ENCODE data around the gene AQP12B. TPM values are rescaled to one million over a fixed set of nuclear protein-coding genes. Genes with fewer than 3 reads are reported as not detected.
"Not testable (repeated sequence)": the region's sequence is repeated elsewhere in the genome, so short reads cannot be mapped to it uniquely, and the experiment has no call there.

Gene AQP12B
- polyA plus RNA-seq, 1 donor from 2014 or later, result not detected

GRCh38 chr2:240701091-240701735 lies 18.5 kb upstream of the AQP12B start (continued):
- TF ChIP-seq, protein P1, sequence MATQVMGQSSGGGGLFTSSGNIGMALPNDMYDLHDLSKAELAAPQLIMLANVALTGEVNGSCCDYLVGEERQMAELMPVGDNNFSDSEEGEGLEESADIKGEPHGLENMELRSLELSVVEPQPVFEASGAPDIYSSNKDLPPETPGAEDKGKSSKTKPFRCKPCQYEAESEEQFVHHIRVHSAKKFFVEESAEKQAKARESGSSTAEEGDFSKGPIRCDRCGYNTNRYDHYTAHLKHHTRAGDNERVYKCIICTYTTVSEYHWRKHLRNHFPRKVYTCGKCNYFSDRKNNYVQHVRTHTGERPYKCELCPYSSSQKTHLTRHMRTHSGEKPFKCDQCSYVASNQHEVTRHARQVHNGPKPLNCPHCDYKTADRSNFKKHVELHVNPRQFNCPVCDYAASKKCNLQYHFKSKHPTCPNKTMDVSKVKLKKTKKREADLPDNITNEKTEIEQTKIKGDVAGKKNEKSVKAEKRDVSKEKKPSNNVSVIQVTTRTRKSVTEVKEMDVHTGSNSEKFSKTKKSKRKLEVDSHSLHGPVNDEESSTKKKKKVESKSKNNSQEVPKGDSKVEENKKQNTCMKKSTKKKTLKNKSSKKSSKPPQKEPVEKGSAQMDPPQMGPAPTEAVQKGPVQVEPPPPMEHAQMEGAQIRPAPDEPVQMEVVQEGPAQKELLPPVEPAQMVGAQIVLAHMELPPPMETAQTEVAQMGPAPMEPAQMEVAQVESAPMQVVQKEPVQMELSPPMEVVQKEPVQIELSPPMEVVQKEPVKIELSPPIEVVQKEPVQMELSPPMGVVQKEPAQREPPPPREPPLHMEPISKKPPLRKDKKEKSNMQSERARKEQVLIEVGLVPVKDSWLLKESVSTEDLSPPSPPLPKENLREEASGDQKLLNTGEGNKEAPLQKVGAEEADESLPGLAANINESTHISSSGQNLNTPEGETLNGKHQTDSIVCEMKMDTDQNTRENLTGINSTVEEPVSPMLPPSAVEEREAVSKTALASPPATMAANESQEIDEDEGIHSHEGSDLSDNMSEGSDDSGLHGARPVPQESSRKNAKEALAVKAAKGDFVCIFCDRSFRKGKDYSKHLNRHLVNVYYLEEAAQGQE (IDR thresholded peaks at IDR 0.05; ENCODE audit: borderline replicate concordance), result no peak

DNA sequence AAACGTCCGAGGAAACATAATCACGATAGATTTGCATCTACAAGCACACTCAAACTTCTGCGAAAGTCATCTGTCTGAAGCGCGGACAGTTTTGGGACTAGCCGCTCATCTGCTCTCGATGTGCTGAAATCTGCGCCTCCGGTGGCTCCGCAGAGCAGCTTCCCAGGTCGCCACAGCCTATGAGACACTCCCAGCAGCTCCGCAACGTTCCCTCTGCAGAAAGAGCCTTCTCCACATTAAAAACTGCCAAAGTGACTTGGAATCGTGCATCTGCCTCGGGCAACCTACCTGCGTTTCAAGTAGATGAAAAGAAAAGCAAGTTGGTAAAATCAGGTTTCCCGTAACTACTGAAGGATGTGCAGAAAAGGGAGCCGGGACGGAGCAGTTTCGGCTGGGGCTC lies 17.9 kb upstream of the AQP12B start:
- H4K20me1 ChIP-seq (ENCODE audit: insufficient read depth); H3K36me3 ChIP-seq (ENCODE audit: insufficient read depth, low read length); H3K27me3 ChIP-seq (ENCODE audit: insufficient read depth, low read depth, low read length); H3K9me2 ChIP-seq (ENCODE audit: insufficient read depth, low read length); H3F3A ChIP-seq (ENCODE audit: insufficient read depth, low read length, poor library complexity, severe bottlenecking); H3K4me2 ChIP-seq (ENCODE audit: low read length); H3K9me3 ChIP-seq (ENCODE audit: low read length); H3K9ac ChIP-seq (ENCODE audit: low read length); H3K4me3 ChIP-seq (ENCODE audit: low read length); H3K27ac ChIP-seq (ENCODE audit: low read length); H2AFZ ChIP-seq (ENCODE audit: low read depth, low read length); H3K79me2 ChIP-seq (replicated peaks; ENCODE audit: insufficient read depth, low read length): not testable (repeated sequence)

DNA sequence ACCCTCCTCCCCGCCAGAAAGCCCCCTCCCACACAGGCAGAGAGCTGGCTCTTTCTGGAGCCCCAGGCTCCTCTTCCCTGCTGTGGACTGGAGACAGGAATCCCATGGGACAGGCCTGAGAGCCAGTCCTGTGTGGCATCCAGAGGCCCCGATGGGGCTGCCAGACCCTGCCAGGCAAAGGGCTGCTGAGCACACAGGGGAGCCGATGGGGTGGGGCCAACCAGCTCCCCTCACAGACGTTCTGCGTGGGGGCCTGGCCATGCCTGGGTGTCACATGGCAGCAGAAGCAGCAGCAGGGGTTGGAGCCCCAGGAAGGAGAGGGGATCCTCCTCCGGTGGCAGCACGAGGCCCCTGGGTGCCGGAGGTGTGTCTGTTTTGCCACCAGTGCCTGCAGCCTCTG lies 17.1 kb upstream of the AQP12B start:
- not testable (repeated sequence) for H3K27me3 ChIP-seq (ENCODE audit: insufficient read depth, low read depth, low read length); H3K4me3 ChIP-seq (ENCODE audit: low read length); H3K9me2 ChIP-seq (ENCODE audit: insufficient read depth, low read length); H3K9ac ChIP-seq (ENCODE audit: low read length); H3K4me2 ChIP-seq (ENCODE audit: low read length); H3K9me3 ChIP-seq (ENCODE audit: low read length); H4K20me1 ChIP-seq (ENCODE audit: insufficient read depth); H3K36me3 ChIP-seq (ENCODE audit: insufficient read depth, low read length); H2AFZ ChIP-seq (ENCODE audit: low read depth, low read length); H3K27ac ChIP-seq (ENCODE audit: low read length); H3F3A ChIP-seq (ENCODE audit: insufficient read depth, low read length, poor library complexity, severe bottlenecking); H3K79me2 ChIP-seq (replicated peaks; ENCODE audit: insufficient read depth, low read length)

- not testable (repeated sequence) for H3K79me2 ChIP-seq (replicated peaks; ENCODE audit: insufficient read depth, low read length); H4K20me1 ChIP-seq (ENCODE audit: insufficient read depth); H3K4me3 ChIP-seq (ENCODE audit: low read length); H3K9ac ChIP-seq (ENCODE audit: low read length); H3K9me2 ChIP-seq (ENCODE audit: insufficient read depth, low read length); H3K27me3 ChIP-seq (ENCODE audit: insufficient read depth, low read depth, low read length); H3K4me2 ChIP-seq (ENCODE audit: low read length); H3K36me3 ChIP-seq (ENCODE audit: insufficient read depth, low read length); H3F3A ChIP-seq (ENCODE audit: insufficient read depth, low read length, poor library complexity, severe bottlenecking); H3K9me3 ChIP-seq (ENCODE audit: low read length); H2AFZ ChIP-seq (ENCODE audit: low read depth, low read length); H3K27ac ChIP-seq (ENCODE audit: low read length)
Observed at GRCh38 chr2:240698852-240699561, 16.3 kb upstream of the AQP12B start.

DNA sequence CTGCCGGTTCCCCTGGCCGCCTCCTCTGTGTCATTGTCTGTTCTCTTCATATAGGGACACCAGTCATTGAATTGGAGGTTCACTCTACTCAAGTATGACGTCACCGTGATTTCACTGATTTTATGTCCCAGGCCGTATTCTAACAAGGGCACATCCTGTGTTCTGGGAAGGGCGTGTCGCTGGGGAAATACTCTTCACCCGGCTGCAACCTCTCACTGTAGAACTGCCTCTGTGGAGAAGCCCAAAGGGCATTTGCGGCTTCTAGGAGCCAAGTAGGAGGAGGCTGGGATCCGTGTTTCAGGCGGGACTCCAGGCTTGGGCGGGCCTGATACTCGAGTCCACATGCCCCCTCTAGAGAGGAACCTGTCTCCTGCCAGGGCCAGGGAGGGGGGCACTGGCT lies 13.8 kb upstream of the AQP12B start:
- not testable (repeated sequence) for H3K36me3 ChIP-seq (ENCODE audit: insufficient read depth, low read length); H2AFZ ChIP-seq (ENCODE audit: low read depth, low read length)

DNA sequence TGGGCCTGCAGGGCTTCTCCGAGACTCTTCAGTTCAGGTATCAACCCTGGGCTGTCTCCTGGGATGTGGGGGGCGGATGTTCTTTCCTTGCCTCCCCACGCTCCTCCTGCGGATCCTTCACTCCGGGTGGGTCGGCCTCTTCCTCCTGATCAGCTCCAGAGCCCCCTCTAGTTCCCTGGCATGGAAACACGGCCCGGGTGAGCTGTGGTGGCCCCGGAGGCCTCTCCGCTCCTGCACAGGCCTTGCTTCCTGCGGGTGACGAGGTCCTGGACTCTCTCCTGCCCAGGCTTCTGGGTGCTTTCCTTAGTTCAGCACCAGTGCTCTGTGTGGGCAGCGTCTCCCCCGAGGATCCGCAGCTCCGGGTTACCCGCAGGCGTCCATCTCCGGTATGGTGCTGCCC lies 12.9 kb upstream of the AQP12B start:
- not testable (repeated sequence) for H3K9ac ChIP-seq (ENCODE audit: low read length); H3K4me3 ChIP-seq (ENCODE audit: low read length); H3K79me2 ChIP-seq (replicated peaks; ENCODE audit: insufficient read depth, low read length); H2AFZ ChIP-seq (ENCODE audit: low read depth, low read length); H3F3A ChIP-seq (ENCODE audit: insufficient read depth, low read length, poor library complexity, severe bottlenecking); H4K20me1 ChIP-seq (ENCODE audit: insufficient read depth); H3K27ac ChIP-seq (ENCODE audit: low read length); H3K4me2 ChIP-seq (ENCODE audit: low read length); H3K9me2 ChIP-seq (ENCODE audit: insufficient read depth, low read length); H3K9me3 ChIP-seq (ENCODE audit: low read length); H3K27me3 ChIP-seq (ENCODE audit: insufficient read depth, low read depth, low read length); H3K36me3 ChIP-seq (ENCODE audit: insufficient read depth, low read length)

More for the DNA sequence above, 13.8 kb upstream of the AQP12B start:
- H3K9me3 ChIP-seq (ENCODE audit: low read length); H3K9me2 ChIP-seq (ENCODE audit: insufficient read depth, low read length); H3K27ac ChIP-seq (ENCODE audit: low read length); H3K27me3 ChIP-seq (ENCODE audit: insufficient read depth, low read depth, low read length); H3K9ac ChIP-seq (ENCODE audit: low read length); H3K79me2 ChIP-seq (replicated peaks; ENCODE audit: insufficient read depth, low read length); H3F3A ChIP-seq (ENCODE audit: insufficient read depth, low read length, poor library complexity, severe bottlenecking); H3K4me3 ChIP-seq (ENCODE audit: low read length); H3K4me2 ChIP-seq (ENCODE audit: low read length); H4K20me1 ChIP-seq (ENCODE audit: insufficient read depth): not testable (repeated sequence)

DNA sequence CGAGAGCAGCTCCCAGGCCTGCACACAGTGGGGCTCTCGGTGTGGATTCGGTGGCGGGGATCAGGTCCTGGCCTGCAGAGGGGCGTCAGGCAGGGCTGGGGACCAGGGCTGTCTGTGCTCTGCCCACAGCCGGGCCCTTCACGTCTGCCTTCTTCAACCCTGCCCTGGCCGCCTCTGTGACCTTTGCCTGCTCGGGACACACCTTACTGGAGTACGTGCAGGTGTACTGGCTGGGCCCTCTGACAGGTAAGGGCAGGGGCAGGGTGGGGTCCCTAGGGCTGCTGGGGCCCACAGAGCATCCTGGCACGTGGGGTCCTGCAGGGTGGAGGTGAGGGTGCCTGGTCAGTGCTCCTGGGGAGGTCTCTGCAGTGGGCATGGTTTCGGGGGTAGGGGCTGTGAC lies 11.6 kb upstream of the AQP12B start:
- not testable (repeated sequence) for H2AFZ ChIP-seq (ENCODE audit: low read depth, low read length); H4K20me1 ChIP-seq (ENCODE audit: insufficient read depth); H3K9me3 ChIP-seq (ENCODE audit: low read length); H3K4me3 ChIP-seq (ENCODE audit: low read length); H3K9ac ChIP-seq (ENCODE audit: low read length); H3K27me3 ChIP-seq (ENCODE audit: insufficient read depth, low read depth, low read length); H3K9me2 ChIP-seq (ENCODE audit: insufficient read depth, low read length); H3K36me3 ChIP-seq (ENCODE audit: insufficient read depth, low read length); H3K4me2 ChIP-seq (ENCODE audit: low read length); H3F3A ChIP-seq (ENCODE audit: insufficient read depth, low read length, poor library complexity, severe bottlenecking); H3K27ac ChIP-seq (ENCODE audit: low read length); H3K79me2 ChIP-seq (replicated peaks; ENCODE audit: insufficient read depth, low read length)
